GM20000 (cell line): Measurements from ENCODE around the gene PTX4.

ENCODE experiments used
- DNase-seq: peaks from one replicate; pipeline ENCODE4 v3.0.0; 2012; ENCODE audit warnings: low spot score
- TF ChIP-seq, protein P1 (sequence below): IDR thresholded peaks from 2 replicates; pipeline ENCODE4 v1.5.1; 2012; ENCODE audit warnings: mild to moderate bottlenecking, control low read depth; ENCODE audit errors: extremely low read depth, missing control alignments

PTX4 gene

DNA sequence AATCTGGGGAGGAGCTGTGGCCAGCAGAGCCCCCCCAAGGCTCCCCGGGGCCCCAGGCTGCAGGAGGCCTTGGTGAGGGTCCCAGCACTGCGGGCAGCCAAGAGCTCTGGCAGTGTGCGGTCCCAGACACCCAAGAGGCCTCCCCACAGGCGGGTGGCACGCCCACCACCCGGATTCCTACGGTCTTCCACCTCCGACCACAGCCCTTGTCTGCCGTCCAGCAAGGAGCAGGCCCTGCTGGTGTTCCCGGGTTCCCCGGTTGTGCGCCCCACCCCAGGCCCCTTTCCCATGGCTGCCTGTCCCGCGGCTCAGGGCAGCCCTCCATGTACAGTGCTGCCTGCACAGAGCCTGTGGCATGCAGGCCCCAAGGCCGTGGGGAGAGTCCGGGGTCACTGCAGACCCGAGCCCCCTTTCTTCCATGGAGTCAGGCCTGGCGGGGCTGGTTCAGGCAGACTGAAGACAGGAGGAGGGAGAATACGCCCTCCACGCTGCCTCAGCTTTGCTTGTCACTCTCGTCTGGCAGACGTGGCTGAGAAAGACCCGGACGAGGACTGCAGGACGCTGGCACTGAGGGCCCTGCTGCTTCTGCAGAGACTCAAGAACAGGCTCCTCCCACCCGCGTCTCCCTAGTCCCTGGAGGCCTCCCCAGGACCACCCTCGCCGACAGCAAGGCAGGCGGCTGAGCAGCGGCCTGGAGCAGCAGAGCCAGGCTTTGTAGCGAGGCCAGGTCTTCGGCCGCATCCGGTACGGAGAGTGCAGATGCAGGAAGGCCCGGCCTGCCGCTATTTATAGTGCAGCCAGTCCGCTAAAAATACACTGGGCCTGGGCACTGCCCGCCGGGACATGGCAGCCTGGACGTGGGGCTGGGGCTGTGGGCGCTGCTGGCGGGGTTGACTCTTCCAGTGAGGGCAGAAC, 20.8 kb upstream of the PTX4 start:
- no peak for DNase-seq
- TF ChIP-seq, protein P1, sequence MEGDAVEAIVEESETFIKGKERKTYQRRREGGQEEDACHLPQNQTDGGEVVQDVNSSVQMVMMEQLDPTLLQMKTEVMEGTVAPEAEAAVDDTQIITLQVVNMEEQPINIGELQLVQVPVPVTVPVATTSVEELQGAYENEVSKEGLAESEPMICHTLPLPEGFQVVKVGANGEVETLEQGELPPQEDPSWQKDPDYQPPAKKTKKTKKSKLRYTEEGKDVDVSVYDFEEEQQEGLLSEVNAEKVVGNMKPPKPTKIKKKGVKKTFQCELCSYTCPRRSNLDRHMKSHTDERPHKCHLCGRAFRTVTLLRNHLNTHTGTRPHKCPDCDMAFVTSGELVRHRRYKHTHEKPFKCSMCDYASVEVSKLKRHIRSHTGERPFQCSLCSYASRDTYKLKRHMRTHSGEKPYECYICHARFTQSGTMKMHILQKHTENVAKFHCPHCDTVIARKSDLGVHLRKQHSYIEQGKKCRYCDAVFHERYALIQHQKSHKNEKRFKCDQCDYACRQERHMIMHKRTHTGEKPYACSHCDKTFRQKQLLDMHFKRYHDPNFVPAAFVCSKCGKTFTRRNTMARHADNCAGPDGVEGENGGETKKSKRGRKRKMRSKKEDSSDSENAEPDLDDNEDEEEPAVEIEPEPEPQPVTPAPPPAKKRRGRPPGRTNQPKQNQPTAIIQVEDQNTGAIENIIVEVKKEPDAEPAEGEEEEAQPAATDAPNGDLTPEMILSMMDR, result no peak

DNA sequence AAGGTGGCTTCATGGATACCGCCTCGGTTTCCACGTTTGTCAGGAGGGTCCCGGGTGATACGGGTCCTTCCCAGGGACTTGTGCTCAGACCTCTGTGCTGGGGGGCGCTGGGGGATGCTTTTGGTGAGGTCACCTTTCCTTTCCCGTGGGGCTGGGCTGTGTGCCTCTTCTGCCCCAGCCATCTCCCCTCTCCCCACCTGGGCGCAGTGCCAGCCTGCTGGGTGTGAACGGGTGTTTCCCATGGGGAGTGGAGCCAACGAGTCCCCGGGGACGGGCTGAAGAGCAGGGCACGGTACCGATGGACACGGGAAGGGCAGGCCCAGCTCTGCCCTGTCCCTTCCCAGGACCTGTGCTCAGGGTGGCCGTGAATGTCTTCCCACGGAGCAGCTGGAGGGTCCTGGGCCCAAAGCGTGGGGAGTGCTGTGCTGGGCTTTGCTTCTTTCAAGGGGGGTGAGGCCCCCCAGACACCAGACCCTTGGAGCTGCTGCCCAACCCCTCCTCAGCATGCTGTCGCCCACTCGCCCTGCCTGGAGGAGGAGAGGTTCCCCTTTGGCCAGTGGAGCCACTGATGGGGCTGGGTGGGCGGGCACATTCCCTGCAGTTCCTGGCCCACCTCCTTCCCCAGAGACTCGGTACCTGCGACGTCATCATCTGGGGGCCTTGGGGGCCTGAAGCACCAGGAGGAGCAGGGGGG, 19.9 kb upstream of the PTX4 start:
- TF ChIP-seq, protein P1, result no peak

GRCh38 chr16:1506494-1507213, 17.9 kb upstream of the PTX4 start:
- TF ChIP-seq, protein P1, result no peak
- DNase-seq, result no peak

More for the DNA sequence above, 19.9 kb upstream of the PTX4 start:
- DNase-seq, result no peak

GRCh38 chr16:1505912-1506311, 17.2 kb upstream of the PTX4 start:
- DNase-seq, result no peak
- TF ChIP-seq, protein P1, result no peak

DNA sequence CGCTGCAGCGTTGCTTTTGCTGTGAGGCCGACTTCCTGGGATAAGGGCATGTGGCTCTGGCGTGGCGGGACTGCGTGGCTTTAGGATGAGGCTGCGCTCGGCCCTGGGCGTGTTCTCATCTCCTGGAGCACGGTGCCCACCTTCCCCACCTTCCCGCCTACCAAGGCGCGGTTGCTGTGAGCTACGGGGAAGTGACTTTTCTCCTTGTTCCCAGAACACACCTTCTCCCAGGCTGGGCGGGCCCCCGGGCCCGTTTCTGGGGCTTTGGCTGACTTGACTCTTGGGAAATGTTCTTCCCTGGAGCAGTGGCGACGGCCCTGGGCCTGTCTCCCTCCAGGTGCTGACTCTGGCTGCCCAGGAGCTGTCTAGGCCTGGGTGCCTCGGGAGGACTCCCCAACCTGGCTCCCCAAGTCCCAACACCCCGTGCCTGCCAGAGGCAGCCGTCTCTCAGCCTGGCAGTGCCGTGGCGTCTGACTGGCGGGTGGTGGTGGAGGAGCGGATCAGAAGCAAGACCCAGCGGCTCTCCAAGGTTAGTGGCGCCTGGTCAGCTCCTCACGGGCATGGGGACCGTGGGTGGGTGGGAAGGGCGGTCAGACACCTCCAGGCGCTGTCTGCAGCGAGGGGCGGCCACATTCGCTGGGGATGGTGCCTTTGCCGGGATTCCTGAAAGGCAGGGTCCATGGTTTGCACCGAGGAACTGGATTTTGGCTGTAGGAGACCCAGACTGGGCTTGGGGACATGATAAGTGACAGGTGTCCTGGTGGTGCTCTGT, 16.5 kb upstream of the PTX4 start:
- TF ChIP-seq, protein P1, result no peak
- no peak for DNase-seq

DNA sequence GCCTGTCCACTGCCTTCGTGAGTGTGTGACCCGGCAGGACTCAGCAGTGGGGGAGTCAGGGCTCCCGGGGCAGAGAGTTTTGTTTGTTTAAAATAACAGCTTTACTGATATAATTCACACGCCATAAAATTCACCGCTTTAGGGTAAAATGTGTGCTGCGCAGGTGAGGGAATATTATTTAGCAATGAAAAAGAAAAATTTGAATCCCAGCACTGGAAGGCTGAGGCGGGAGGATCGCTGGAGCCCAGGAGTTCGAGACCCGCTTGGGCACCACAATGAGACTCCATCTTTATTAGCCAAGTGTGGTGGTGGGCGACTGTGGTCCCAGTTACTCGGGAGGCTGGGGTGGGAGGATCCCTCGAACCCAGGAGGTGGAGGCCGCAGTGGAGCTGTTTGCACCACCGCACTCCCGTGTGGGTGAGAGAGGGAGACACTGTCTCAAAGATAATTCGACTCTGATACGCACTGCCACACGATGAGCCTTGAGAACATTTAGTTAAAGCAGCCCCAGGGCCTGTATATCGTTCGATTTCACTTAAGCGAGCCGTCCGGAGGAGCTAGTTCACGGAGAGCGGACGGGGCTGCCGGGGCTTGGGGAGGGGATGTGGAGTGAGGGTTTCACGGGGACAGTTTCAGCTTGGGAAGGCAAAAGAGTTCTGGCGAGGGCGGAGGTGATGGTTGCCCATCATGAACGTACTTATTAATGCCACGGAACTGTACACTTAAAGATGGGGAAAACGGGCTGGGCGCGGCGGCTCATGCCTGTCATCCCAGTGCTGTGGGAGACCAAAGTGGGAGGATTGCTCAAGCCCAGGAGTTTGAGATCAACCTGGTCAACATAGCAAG, 14.6 kb upstream of the PTX4 start:
- TF ChIP-seq, protein P1, result no peak
- DNase-seq, result no peak
